ENCODE measurements around the gene S100A14. TPM values are rescaled to one million over a fixed set of nuclear protein-coding genes. Genes with fewer than 3 reads are reported as not detected.
A peak's percentile ranks its signal among the peaks of the same experiment; 100 is the strongest.

Gene S100A14
- total and polyA plus RNA-seq, 2 of the 13 experiments (the other 11 are each of a cell fraction or from before 2014, with no cell fraction given), result 1.4 to 7.7 TPM

- no peak for TF ChIP-seq ZBTB40 (IDR thresholded peaks at IDR 0.05)
- peak; percentile 74 for TF ChIP-seq ZBTB40 (CRISPR knock-in tag; IDR thresholded peaks at IDR 0.05)
- TF ChIP-seq DMTF1 (CRISPR knock-in tag; IDR thresholded peaks at IDR 0.05), result no peak; the same call in 1 of the 2 replicates
- TF ChIP-seq REXO4 (CRISPR knock-in tag; IDR thresholded peaks at IDR 0.05; ENCODE audit: borderline replicate concordance), result no peak
- TF ChIP-seq TEF (CRISPR knock-in tag; IDR thresholded peaks at IDR 0.05), result no peak
- TF ChIP-seq YEATS4 (CRISPR knock-in tag; IDR thresholded peaks at IDR 0.05; ENCODE audit: borderline replicate concordance), result peak; percentile 80; the same call in 1 of the 2 replicates
- TF ChIP-seq XBP1 (CRISPR knock-in tag; IDR thresholded peaks at IDR 0.05), result no peak
- TF ChIP-seq, protein P1, sequence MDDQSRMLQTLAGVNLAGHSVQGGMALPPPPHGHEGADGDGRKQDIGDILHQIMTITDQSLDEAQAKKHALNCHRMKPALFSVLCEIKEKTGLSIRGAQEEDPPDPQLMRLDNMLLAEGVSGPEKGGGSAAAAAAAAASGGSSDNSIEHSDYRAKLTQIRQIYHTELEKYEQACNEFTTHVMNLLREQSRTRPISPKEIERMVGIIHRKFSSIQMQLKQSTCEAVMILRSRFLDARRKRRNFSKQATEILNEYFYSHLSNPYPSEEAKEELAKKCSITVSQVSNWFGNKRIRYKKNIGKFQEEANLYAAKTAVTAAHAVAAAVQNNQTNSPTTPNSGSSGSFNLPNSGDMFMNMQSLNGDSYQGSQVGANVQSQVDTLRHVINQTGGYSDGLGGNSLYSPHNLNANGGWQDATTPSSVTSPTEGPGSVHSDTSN (CRISPR knock-in tag; IDR thresholded peaks at IDR 0.05; ENCODE audit: borderline replicate concordance), result 0 out of 2 replicates have a peak, but pooled peaks have one; percentile 31
- TF ChIP-seq TFDP2 (CRISPR knock-in tag; IDR thresholded peaks at IDR 0.05), result peak; percentile 80
- TF ChIP-seq NBN (conservative IDR thresholded peaks at IDR 0.05), result no peak
- TF ChIP-seq MTF2 (CRISPR knock-in tag; IDR thresholded peaks at IDR 0.05; ENCODE audit: borderline replicate concordance), result no peak
- peak; percentile 57; the same call in 1 of the 2 replicates for TF ChIP-seq NKX3-1 (CRISPR knock-in tag; IDR thresholded peaks at IDR 0.05)
- TF ChIP-seq, protein P2, sequence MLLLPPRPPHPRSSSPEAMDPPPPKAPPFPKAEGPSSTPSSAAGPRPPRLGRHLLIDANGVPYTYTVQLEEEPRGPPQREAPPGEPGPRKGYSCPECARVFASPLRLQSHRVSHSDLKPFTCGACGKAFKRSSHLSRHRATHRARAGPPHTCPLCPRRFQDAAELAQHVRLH (CRISPR knock-in tag; IDR thresholded peaks at IDR 0.05; ENCODE audit: borderline replicate concordance, low read depth), result peak; percentile 80; the same call in 1 of the 2 replicates
These were observed 42.5 kb upstream of the S100A14 start, which contains the start of gene SNAPIN (continued) for GRCh38 chr1:153658400-153659174.

Data from HepG2 (cell line).